Body of pancreas (tissue), 4 donors: Measurements from ENCODE around the gene NEU4.

Source experiments
- POLR2A ChIP-seq, 3 donors: fragments of 450-650 bp; IDR thresholded peaks; one replicate each; pipeline ENCODE4 v1.6.1; 2016; ENCODE audit warnings: antibody characterized with exemption in 3 of 3, mild to moderate bottlenecking in 2 of 3
- TF ChIP-seq, protein P1 (sequence below), 7 experiments: fragments of 450-650 bp in 4 of 7; fragments of 200-600 bp in 3 of 7; sonication (generic) in 3 of 7; IDR thresholded peaks; one replicate each; pipeline ENCODE4 v1.5.1; 2016 to 2019; ENCODE audit warnings: antibody characterized with exemption in 7 of 7

DNA sequence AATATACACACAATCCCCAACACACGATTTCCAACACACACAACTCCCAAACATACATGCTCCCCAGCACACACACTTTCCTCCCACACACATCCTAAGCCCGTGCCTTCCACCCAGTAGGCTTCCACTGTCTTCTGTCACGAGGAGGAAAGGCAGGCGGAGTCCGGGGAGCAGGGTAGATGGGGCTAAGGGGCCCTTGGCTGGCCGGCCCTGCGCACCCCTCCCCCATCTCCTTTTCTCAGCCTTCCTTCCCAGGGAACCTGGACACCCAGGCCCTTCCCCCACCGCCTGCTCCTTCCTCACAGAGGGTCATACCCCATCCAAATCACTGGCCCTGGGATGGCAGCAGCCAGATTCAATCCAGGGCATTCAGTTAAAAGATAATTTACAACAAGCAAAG is 53.1 kb downstream of the NEU4 start:
- TF ChIP-seq, protein P1, sequence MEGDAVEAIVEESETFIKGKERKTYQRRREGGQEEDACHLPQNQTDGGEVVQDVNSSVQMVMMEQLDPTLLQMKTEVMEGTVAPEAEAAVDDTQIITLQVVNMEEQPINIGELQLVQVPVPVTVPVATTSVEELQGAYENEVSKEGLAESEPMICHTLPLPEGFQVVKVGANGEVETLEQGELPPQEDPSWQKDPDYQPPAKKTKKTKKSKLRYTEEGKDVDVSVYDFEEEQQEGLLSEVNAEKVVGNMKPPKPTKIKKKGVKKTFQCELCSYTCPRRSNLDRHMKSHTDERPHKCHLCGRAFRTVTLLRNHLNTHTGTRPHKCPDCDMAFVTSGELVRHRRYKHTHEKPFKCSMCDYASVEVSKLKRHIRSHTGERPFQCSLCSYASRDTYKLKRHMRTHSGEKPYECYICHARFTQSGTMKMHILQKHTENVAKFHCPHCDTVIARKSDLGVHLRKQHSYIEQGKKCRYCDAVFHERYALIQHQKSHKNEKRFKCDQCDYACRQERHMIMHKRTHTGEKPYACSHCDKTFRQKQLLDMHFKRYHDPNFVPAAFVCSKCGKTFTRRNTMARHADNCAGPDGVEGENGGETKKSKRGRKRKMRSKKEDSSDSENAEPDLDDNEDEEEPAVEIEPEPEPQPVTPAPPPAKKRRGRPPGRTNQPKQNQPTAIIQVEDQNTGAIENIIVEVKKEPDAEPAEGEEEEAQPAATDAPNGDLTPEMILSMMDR (IDR thresholded peaks at IDR 0.05): no peak
- TF ChIP-seq POLR2A (IDR thresholded peaks at IDR 0.05): no peak
